Mesodermal cell (in vitro differentiated cells): ENCODE data around the gene HEPN1.
A peak's percentile ranks its signal among the peaks of the same experiment; 100 is the strongest.

Experiments
- H3K27ac ChIP-seq: 2 replicates; pipeline ENCODE4 v1.7.0; 2013; ENCODE audit warnings: mild to moderate bottlenecking, low read depth, low read length, moderate library complexity; ENCODE audit not compliant: severe bottlenecking
- H3K36me3 ChIP-seq: 2 replicates; pipeline ENCODE4 v1.7.1; 2013; ENCODE audit warnings: mild to moderate bottlenecking, low read length, moderate library complexity; ENCODE audit not compliant: control insufficient read depth, insufficient read depth
- H3K4me1 ChIP-seq: one replicate; pipeline ENCODE4 v1.7.1; 2013; ENCODE audit warnings: mild to moderate bottlenecking, low read length; ENCODE audit not compliant: insufficient read depth, control insufficient read depth, poor library complexity, severe bottlenecking
- H3K4me3 ChIP-seq: 2 replicates; pipeline ENCODE4 v1.7.0; 2013; ENCODE audit warnings: low read length, control low read depth, mild to moderate bottlenecking; ENCODE audit not compliant: insufficient read depth, poor library complexity, severe bottlenecking; ENCODE audit errors: extremely low read depth
- H3K9me3 ChIP-seq: 2 replicates; pipeline ENCODE4 v1.7.1; 2013; ENCODE audit warnings: mild to moderate bottlenecking, low read length, moderate library complexity; ENCODE audit not compliant: control insufficient read depth
- WGBS, 2 experiments: methylation state at CpG; one replicate each; pipeline ENCODE4 v1.1.5; 2013; ENCODE audit warnings: missing lambda C conversion rate in 2 of 2; ENCODE audit not compliant: insufficient coverage in 2 of 2; 5-methylcytosine and 5-hydroxymethylcytosine counted together

The HEPN1 gene

GRCh38 chr11:124943254-124943616 is 24.2 kb downstream of the HEPN1 start:
- Histone ChIP-seq H3K4me1 (no peaks in the 10 kb centered on the region), H3K36me3 (no peaks in the 10 kb centered on the region), H3K4me3 (no peak overlapping the region), H3K9me3 (no peaks in the 10 kb centered on the region), H3K27ac (no peak overlapping the region)
- WGBS, 2 experiments = 100% methylated on average over 1 of the region's 5 CpGs

DNA sequence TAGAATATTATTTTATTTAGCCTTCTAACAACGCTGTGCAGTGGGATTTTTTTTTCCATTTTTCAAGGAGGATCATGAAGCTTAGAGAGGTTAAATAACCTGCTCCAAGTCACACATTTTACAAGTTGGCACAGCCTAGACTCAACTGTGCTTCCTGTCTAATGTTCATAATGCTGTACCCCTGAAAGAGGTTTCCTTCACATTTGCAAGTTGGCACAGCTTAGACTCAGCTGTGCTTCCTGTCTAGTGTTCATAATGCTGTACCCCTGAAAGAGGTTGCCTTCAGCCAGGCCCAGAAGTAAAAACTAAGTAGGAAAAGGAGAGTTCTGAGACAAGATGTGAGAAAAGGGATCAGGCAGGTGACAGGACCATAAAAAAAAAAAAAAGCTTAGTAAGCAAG is 24.7 kb downstream of the HEPN1 start:
- whole genome bisulfite sequencing, 2 experiments = no CpG with 5 or more reads among the region's 1 CpG
- no peaks in the 10 kb centered on the region for H3K36me3 ChIP-seq
- H3K4me3 ChIP-seq = no peak overlapping the region
- no peaks in the 10 kb centered on the region for H3K9me3 ChIP-seq
- H3K4me1 ChIP-seq = no peaks in the 10 kb centered on the region
- H3K27ac ChIP-seq = no peak overlapping the region

DNA sequence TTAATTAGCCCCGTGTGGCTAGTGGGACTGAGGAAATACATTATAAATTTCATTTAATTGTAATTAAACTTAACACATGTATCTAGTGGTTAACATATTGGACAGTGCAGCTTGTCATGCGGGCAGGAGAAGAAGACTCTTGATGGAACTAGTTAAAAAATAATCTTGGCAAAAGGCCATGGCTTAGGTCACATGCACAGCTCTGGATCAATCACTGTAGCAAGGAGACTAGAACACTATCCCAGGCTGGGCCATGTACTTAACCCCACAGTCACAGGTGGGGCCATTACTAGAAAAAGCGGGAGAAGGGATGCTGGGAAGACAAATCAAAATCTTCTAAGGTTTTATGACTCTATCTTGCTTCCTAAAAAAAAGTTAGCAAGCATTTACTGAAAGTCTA is 25.5 kb downstream of the HEPN1 start:
- Histone ChIP-seq H3K27ac (no peak overlapping the region), H3K36me3 (no peaks in the 10 kb centered on the region), H3K4me3 (no peak overlapping the region), H3K9me3 (peaks cover 3% of the 10 kb centered on the region), H3K4me1 (no peaks in the 10 kb centered on the region)
- WGBS, 2 experiments = no CpG with 5 or more reads among the region's 3 CpGs

DNA sequence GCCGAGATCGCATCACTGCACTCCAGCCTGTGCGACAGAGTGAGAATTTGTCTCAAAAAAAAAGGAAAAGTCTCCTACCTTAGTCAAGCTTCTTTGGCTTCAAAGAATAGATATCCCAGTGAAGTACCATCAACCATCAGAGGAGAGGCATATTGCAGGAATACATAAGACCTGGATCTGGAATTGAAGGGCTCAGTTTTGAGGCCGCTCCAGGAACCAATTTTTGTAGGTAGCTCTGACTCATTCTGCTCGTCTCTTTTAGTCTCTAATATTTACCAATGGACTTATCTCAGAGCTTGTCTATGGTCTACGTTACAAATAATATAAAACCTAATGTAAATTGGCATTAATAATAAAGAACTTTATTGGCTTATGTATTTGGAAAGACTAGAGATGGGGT is 26.8 kb downstream of the HEPN1 start:
- H3K9me3 ChIP-seq = peaks cover 3% of the 10 kb centered on the region
- no peak overlapping the region for H3K4me3 ChIP-seq
- no peaks in the 10 kb centered on the region for H3K4me1 ChIP-seq
- no peak overlapping the region for H3K27ac ChIP-seq
- no peaks in the 10 kb centered on the region for H3K36me3 ChIP-seq
- 89 to 90% methylated on average over 3 to 4 of the region's 6 CpGs for WGBS, 2 experiments

GRCh38 chr11:124946735-124947141 is 27.7 kb downstream of the HEPN1 start:
- H3K4me3 ChIP-seq = no peak overlapping the region
- no peaks in the 10 kb centered on the region for H3K36me3 ChIP-seq
- no peak overlapping the region for H3K27ac ChIP-seq
- peaks cover 3% of the 10 kb centered on the region for H3K9me3 ChIP-seq
- WGBS, 2 experiments = 75 to 90% methylated on average over 1 to 2 of the region's 2 CpGs
- no peaks in the 10 kb centered on the region for H3K4me1 ChIP-seq

DNA sequence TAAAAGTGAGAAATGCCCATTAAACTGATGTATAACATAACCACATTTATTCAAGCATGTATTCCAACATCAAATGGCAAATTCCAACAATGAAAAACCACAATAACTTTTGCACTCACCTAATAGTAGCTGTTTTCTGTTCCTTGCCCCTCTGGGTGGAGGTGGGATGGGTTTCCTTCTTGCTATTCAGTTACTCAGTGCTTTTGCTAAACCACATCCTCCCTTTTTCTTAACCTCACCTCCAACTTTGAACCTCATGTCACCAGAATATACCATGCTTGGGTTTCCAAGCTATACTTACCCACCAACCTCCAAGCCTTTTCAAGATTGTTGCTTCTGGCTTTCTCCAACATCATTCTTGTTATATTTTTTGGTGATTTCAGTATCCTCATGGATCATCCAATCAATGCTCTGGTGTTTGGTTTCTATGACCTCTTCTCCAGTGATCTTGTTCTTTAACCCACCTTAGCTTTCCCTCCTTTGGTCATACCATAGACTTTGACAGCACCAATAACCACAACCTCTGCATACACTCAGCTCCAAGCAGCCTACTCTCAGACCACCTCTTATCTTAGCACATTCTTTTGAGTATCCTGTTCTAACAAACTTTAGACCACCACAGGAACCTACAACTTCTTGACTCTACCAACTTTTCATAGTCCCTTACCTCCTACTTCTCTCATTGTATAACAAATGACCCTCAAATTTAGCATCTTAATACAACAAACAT is 31.7 kb downstream of the HEPN1 start:
- Histone ChIP-seq H3K4me1 (peaks cover 6% of the 10 kb centered on the region), H3K4me3 (no peak overlapping the region), H3K36me3 (no peaks in the 10 kb centered on the region), H3K27ac (no peak overlapping the region), H3K9me3 (peaks cover 3% of the 10 kb centered on the region)

- 63% methylated on average over 2 of the region's 3 CpGs; no CpG with 5 or more reads in 1 of the 2 experiments for WGBS, 2 experiments
- no peaks in the 10 kb centered on the region for H3K36me3 ChIP-seq
- H3K4me3 ChIP-seq = no peak overlapping the region
Measured at GRCh38 chr11:124951341-124951740, 32.3 kb downstream of the HEPN1 start.

GRCh38 chr11:124953753-124954589 is 34.9 kb downstream of the HEPN1 start, which contains the start of gene CCDC15:
TSS of gene CCDC15 (plus strand) at chr11:124954202. CDS start at chr11:124954733, 531 bp downstream.
- Histone ChIP-seq H3K9me3 (peaks cover 3% of the 10 kb centered on the region), H3K27ac (peak within 1 kb of the TSS; percentile 63), H3K4me1 (peaks cover 6% of the 10 kb centered on the region), H3K4me3 (peak within 1 kb of the TSS; percentile 57), H3K36me3 (no peaks in the 10 kb centered on the region)
- WGBS, 2 experiments = 1% methylated on average over 32 to 53 of the region's 54 CpGs

More at GRCh38 chr11:124951341-124951740, 32.3 kb downstream of the HEPN1 start:
- Histone ChIP-seq H3K4me1 (peaks cover 6% of the 10 kb centered on the region), H3K27ac (no peak overlapping the region), H3K9me3 (peaks cover 3% of the 10 kb centered on the region)

DNA sequence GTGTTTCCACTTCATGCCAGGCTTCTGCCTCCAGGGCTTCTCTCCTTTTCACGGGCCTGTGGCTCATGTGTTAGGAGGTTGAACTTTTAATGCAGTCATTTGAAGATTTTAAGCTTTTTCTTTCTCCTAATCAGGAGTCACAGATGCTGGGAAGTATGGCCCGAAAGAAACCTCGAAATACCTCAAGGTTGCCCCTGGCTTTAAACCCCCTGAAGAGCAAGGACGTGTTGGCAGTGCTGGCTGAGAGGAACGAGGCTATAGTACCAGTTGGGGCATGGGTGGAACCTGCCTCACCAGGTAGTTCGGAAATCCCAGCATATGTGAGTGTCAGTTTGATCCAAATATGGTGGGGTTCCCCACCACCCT is 35.5 kb downstream of the HEPN1 start:
- H3K9me3 ChIP-seq = no peaks in the 10 kb centered on the region
- H3K4me3 ChIP-seq = peak overlapping the region; percentile 57
- WGBS, 2 experiments = 48 to 70% methylated on average over 3 of the region's 6 CpGs
- peaks cover 6% of the 10 kb centered on the region for H3K4me1 ChIP-seq
- no peak overlapping the region for H3K27ac ChIP-seq
- H3K36me3 ChIP-seq = no peaks in the 10 kb centered on the region

DNA sequence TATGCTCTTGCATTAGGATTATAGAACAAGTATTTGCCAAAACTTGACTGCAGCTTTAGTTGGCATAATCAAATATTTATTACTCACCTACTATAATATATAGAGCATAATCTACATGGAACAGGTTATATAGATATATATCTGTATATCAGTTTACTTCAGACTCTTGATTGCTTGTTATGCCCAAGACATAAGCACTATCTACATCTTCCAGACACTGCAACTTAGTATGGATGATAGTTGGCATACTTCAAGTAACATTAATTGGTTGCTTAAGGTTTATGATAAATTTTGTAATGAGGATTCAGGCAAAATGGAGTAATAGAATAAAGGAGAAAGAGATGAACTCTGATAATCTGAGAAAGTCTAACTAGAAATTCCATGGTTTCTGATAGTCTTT is 36.0 kb downstream of the HEPN1 start:
- H3K4me3 ChIP-seq = peak overlapping the region; percentile 57
- no peaks in the 10 kb centered on the region for H3K36me3 ChIP-seq
- H3K27ac ChIP-seq = no peak overlapping the region
- H3K4me1 ChIP-seq = peaks cover 6% of the 10 kb centered on the region
- no peaks in the 10 kb centered on the region for H3K9me3 ChIP-seq
